Stimulated activated CD4-positive, alpha-beta T cell treated with anti-CD3 and anti-CD28 coated beads, Interleukin-4, amount 100 ng/mL, for 48 hours (primary cell): ENCODE data around the gene PHACTR4.
"Not testable (repeated sequence)": the region's sequence is repeated elsewhere in the genome, so short reads cannot be mapped to it uniquely, and the experiment has no call there.

Experiments used
- DNase-seq, 2 donors: peaks; one replicate each; pipeline ENCODE4 v3.0.0-alpha.2; 2020; ENCODE audit warnings: low read depth in 2 of 2

Gene PHACTR4

GRCh38 chr1:28370239-28371009 is 884 bp downstream of the PHACTR4 start:
- peak in 1 of 2 donors; percentile 12 for DNase-seq

- no peak for DNase-seq
Measured at GRCh38 chr1:28371010-28371377, 1.5 kb downstream of the PHACTR4 start.

GRCh38 chr1:28373450-28373849 is 3.9 kb downstream of the PHACTR4 start:
- not testable (repeated sequence) for DNase-seq

- DNase-seq, result no peak
Measured at GRCh38 chr1:28374297-28374696, 4.8 kb downstream of the PHACTR4 start.

- not testable (repeated sequence) for DNase-seq
Measured at GRCh38 chr1:28375598-28375997, 6.1 kb downstream of the PHACTR4 start.

- DNase-seq, result not testable (repeated sequence)
Measured at GRCh38 chr1:28376195-28376594, 6.7 kb downstream of the PHACTR4 start.

GRCh38 chr1:28378906-28379305 is 9.4 kb downstream of the PHACTR4 start:
- DNase-seq, result no peak

- DNase-seq, result no peak
Measured at GRCh38 chr1:28380394-28380793, 10.9 kb downstream of the PHACTR4 start.

- DNase-seq, result not testable (repeated sequence)
Measured at GRCh38 chr1:28383785-28384184, 14.2 kb downstream of the PHACTR4 start.

GRCh38 chr1:28392027-28392652 is 22.6 kb downstream of the PHACTR4 start:
- no peak for DNase-seq

- no peak for DNase-seq
Measured at GRCh38 chr1:28394136-28394535, 24.6 kb downstream of the PHACTR4 start.

- DNase-seq, result no peak
Measured at GRCh38 chr1:28395181-28395580, 25.6 kb downstream of the PHACTR4 start.

GRCh38 chr1:28401760-28402159 is 32.2 kb downstream of the PHACTR4 start:
- no peak for DNase-seq

- no peak for DNase-seq
Measured at GRCh38 chr1:28409090-28409489, 39.5 kb downstream of the PHACTR4 start.

- DNase-seq, result no peak
Measured at GRCh38 chr1:28411656-28412055, 42.1 kb downstream of the PHACTR4 start.

GRCh38 chr1:28412731-28413130 is 43.2 kb downstream of the PHACTR4 start:
- DNase-seq, result no peak

GRCh38 chr1:28416509-28417194 is 47.1 kb downstream of the PHACTR4 start:
- no peak for DNase-seq

- no peak for DNase-seq
Measured at GRCh38 chr1:28417441-28417922, 47.9 kb downstream of the PHACTR4 start.

- no peak for DNase-seq
Measured at GRCh38 chr1:28417926-28418637, 48.5 kb downstream of the PHACTR4 start.

GRCh38 chr1:28421744-28422143 is 52.2 kb downstream of the PHACTR4 start:
- no peak for DNase-seq

- no peak for DNase-seq
Measured at GRCh38 chr1:28426831-28427230, 57.3 kb downstream of the PHACTR4 start.

GRCh38 chr1:28428012-28428411 is 58.5 kb downstream of the PHACTR4 start:
- DNase-seq, result no peak
